IPS-15b (cell line): ENCODE data around the gene ABLIM1.

ENCODE experiments used
- H3K27me3 ChIP-seq: one replicate; pipeline ENCODE4 v1.6.1; 2013; ENCODE audit warnings: low read length; ENCODE audit not compliant: control insufficient read depth, insufficient read depth
- H3K36me3 ChIP-seq: one replicate; pipeline ENCODE4 v1.6.1; 2013; ENCODE audit warnings: low read length; ENCODE audit not compliant: control insufficient read depth, insufficient read depth
- H3K4me1 ChIP-seq: one replicate; pipeline ENCODE4 v1.6.1; 2013; ENCODE audit warnings: mild to moderate bottlenecking, low read length; ENCODE audit not compliant: control insufficient read depth, insufficient read depth
- H3K4me3 ChIP-seq: one replicate; pipeline ENCODE4 v1.5.1; 2013; ENCODE audit warnings: low read depth, low read length
- H3K9ac ChIP-seq: one replicate; pipeline ENCODE4 v1.6.1; 2013; ENCODE audit warnings: low read depth, mild to moderate bottlenecking, low read length
- H3K9me3 ChIP-seq: one replicate; pipeline ENCODE4 v1.6.1; 2013; ENCODE audit warnings: mild to moderate bottlenecking, low read length; ENCODE audit not compliant: control insufficient read depth, insufficient read depth

The ABLIM1 gene

GRCh38 chr10:114441107-114441506 lies 217.0 kb downstream of the ABLIM1 start:
- Histone ChIP-seq H3K4me3 (no peak overlapping the region), H3K36me3 (peaks cover 4% of the 10 kb centered on the region), H3K9ac (no peak overlapping the region), H3K9me3 (no peaks in the 10 kb centered on the region), H3K27me3 (no peaks in the 10 kb centered on the region), H3K4me1 (peaks cover 2% of the 10 kb centered on the region)

- Histone ChIP-seq H3K9me3 (no peaks in the 10 kb centered on the region), H3K4me3 (no peak overlapping the region), H3K27me3 (no peaks in the 10 kb centered on the region), H3K36me3 (peaks cover 4% of the 10 kb centered on the region), H3K9ac (no peak overlapping the region), H3K4me1 (peaks cover 2% of the 10 kb centered on the region)
These were observed 220.4 kb downstream of the ABLIM1 start for GRCh38 chr10:114437473-114438292.

- Histone ChIP-seq H3K27me3 (no peaks in the 10 kb centered on the region), H3K36me3 (peaks cover 4% of the 10 kb centered on the region), H3K9me3 (no peaks in the 10 kb centered on the region), H3K4me1 (peaks cover 2% of the 10 kb centered on the region), H3K9ac (no peak overlapping the region), H3K4me3 (no peak overlapping the region)
These were observed 221.1 kb downstream of the ABLIM1 start for GRCh38 chr10:114436941-114437340.

- no peaks in the 10 kb centered on the region for H3K4me1 ChIP-seq
- no peak overlapping the region for H3K4me3 ChIP-seq
- H3K27me3 ChIP-seq, result no peaks in the 10 kb centered on the region
- H3K9me3 ChIP-seq, result no peaks in the 10 kb centered on the region
- no peaks in the 10 kb centered on the region for H3K36me3 ChIP-seq
- no peak overlapping the region for H3K9ac ChIP-seq
These were observed 225.4 kb downstream of the ABLIM1 start for GRCh38 chr10:114432566-114433093.

- H3K9me3 ChIP-seq, result no peaks in the 10 kb centered on the region
- no peaks in the 10 kb centered on the region for H3K4me1 ChIP-seq
- no peaks in the 10 kb centered on the region for H3K36me3 ChIP-seq
- H3K27me3 ChIP-seq, result no peaks in the 10 kb centered on the region
- no peak overlapping the region for H3K4me3 ChIP-seq
- H3K9ac ChIP-seq, result no peak overlapping the region
These were observed 226.5 kb downstream of the ABLIM1 start for GRCh38 chr10:114431414-114432135.

- Histone ChIP-seq H3K4me3 (no peak overlapping the region), H3K4me1 (no peaks in the 10 kb centered on the region), H3K27me3 (no peaks in the 10 kb centered on the region), H3K36me3 (no peaks in the 10 kb centered on the region), H3K9ac (no peak overlapping the region), H3K9me3 (no peaks in the 10 kb centered on the region)
These were observed 227.2 kb downstream of the ABLIM1 start for GRCh38 chr10:114430688-114431413.

GRCh38 chr10:114429581-114430335 lies 228.3 kb downstream of the ABLIM1 start:
- H3K4me3 ChIP-seq, result no peak overlapping the region
- no peaks in the 10 kb centered on the region for H3K4me1 ChIP-seq
- no peaks in the 10 kb centered on the region for H3K27me3 ChIP-seq
- no peaks in the 10 kb centered on the region for H3K9me3 ChIP-seq
- H3K36me3 ChIP-seq, result no peaks in the 10 kb centered on the region
- no peak overlapping the region for H3K9ac ChIP-seq

GRCh38 chr10:114427124-114427852 lies 230.8 kb downstream of the ABLIM1 start:
- H3K9ac ChIP-seq, result no peak overlapping the region

GRCh38 chr10:114426476-114426875 lies 231.6 kb downstream of the ABLIM1 start:
- Histone ChIP-seq H3K27me3 (no peaks in the 10 kb centered on the region), H3K9ac (no peak overlapping the region), H3K36me3 (no peaks in the 10 kb centered on the region), H3K4me1 (no peaks in the 10 kb centered on the region), H3K4me3 (no peak overlapping the region), H3K9me3 (no peaks in the 10 kb centered on the region)

More at GRCh38 chr10:114427124-114427852, 230.8 kb downstream of the ABLIM1 start:
- H3K4me3 ChIP-seq, result no peak overlapping the region
- no peaks in the 10 kb centered on the region for H3K36me3 ChIP-seq
- no peaks in the 10 kb centered on the region for H3K9me3 ChIP-seq
- no peaks in the 10 kb centered on the region for H3K4me1 ChIP-seq
- H3K27me3 ChIP-seq, result no peaks in the 10 kb centered on the region

GRCh38 chr10:114420811-114421485 lies 237.1 kb downstream of the ABLIM1 start:
- H3K9ac ChIP-seq, result no peak overlapping the region
- no peaks in the 10 kb centered on the region for H3K4me1 ChIP-seq
- no peak overlapping the region for H3K4me3 ChIP-seq
- H3K27me3 ChIP-seq, result no peaks in the 10 kb centered on the region
- no peaks in the 10 kb centered on the region for H3K36me3 ChIP-seq
- no peaks in the 10 kb centered on the region for H3K9me3 ChIP-seq
